Endothelial cell of umbilical vein (primary cell): ENCODE results near the gene ASB8.

Experiments used
- EZH2 ChIP-seq: IDR thresholded peaks from 2 replicates; pipeline ENCODE4 v1.6.1; 2012; ENCODE audit warnings: borderline replicate concordance, low read depth, mild to moderate bottlenecking, moderate library complexity, low read length, inconsistent platforms; ENCODE audit not compliant: severe bottlenecking
- FOS ChIP-seq: IDR thresholded peaks from 2 replicates; pipeline ENCODE4 v1.6.1; 2011; ENCODE audit warnings: mild to moderate bottlenecking, low read length, moderate library complexity, borderline replicate concordance; ENCODE audit not compliant: insufficient read depth
- GATA2 ChIP-seq: IDR thresholded peaks from 2 replicates; pipeline ENCODE4 v1.7.0; 2011; ENCODE audit warnings: low read depth, mild to moderate bottlenecking, moderate library complexity, mixed read lengths, low read length; ENCODE audit not compliant: insufficient read length, insufficient read depth
- MAX ChIP-seq: IDR thresholded peaks from 2 replicates; pipeline ENCODE4 v1.6.1; 2011; ENCODE audit not compliant: insufficient read depth, insufficient read length
- POLR2A ChIP-seq: IDR thresholded peaks from 2 replicates; pipeline ENCODE4 v1.6.1; 2012; ENCODE audit warnings: low read depth, mild to moderate bottlenecking, control low read depth, low read length
- POLR2AphosphoS5 ChIP-seq: IDR thresholded peaks from 2 replicates; pipeline ENCODE4 v1.6.1; 2012; ENCODE audit warnings: low read depth, mild to moderate bottlenecking, control low read depth, low read length, moderate library complexity; ENCODE audit not compliant: insufficient read depth
- TF ChIP-seq, protein P1 (sequence below), 2 donors: IDR thresholded peaks; 1 replicate in 1 of 2; 2 replicates in 1 of 2; pipeline ENCODE4 v1.5.1; 2011; ENCODE audit warnings: low read length in 2 of 2, mild to moderate bottlenecking in 2 of 2, moderate library complexity in 2 of 2, control low read depth in 1 of 2, inconsistent platforms in 1 of 2, low read depth in 1 of 2; ENCODE audit not compliant: insufficient read depth in 1 of 2; ENCODE audit errors: extremely low read depth in 1 of 2

DNA sequence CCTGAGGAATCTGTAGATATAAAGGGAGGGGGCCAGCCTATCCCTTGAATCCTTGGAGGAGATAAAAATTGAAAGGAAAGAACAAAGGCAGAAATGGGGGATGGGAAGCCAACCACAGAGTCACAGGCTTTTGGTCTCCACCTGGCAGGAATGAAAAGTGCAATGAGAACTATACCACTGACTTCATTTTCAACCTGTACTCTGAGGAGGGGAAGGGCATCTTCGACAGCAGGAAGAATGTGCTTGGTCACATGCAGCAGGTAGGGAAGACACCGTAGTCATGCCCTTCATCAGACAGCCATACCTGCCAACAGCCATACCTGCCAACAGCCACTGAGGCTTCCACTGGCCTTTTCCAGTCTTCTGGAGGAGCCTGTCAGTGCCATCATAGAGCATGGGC, 13.4 kb downstream of the ASB8 start:
- TF ChIP-seq, protein P1, sequence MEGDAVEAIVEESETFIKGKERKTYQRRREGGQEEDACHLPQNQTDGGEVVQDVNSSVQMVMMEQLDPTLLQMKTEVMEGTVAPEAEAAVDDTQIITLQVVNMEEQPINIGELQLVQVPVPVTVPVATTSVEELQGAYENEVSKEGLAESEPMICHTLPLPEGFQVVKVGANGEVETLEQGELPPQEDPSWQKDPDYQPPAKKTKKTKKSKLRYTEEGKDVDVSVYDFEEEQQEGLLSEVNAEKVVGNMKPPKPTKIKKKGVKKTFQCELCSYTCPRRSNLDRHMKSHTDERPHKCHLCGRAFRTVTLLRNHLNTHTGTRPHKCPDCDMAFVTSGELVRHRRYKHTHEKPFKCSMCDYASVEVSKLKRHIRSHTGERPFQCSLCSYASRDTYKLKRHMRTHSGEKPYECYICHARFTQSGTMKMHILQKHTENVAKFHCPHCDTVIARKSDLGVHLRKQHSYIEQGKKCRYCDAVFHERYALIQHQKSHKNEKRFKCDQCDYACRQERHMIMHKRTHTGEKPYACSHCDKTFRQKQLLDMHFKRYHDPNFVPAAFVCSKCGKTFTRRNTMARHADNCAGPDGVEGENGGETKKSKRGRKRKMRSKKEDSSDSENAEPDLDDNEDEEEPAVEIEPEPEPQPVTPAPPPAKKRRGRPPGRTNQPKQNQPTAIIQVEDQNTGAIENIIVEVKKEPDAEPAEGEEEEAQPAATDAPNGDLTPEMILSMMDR (IDR thresholded peaks at IDR 0.05; ENCODE audit: extremely low read depth in 1 of 2, insufficient read depth in 1 of 2, low read depth in 1 of 2, low read length in 2 of 2): no peak
- TF ChIP-seq POLR2AphosphoS5 (no peak), MAX (no peak), POLR2A (no peak), FOS (no peak), EZH2 (no peak), GATA2 (no peak)
